HG02973 (cell line): ENCODE data around the gene USE1.
"Not testable (repeated sequence)": the region's sequence is repeated elsewhere in the genome, so short reads cannot be mapped to it uniquely, and the experiment has no call there.

Source experiments
- ATAC-seq: cut with Tn5 transposase; IDR thresholded peaks from one replicate; pipeline ENCODE4 v1.9.1; 2021; ENCODE audit warnings: moderate library complexity; ENCODE audit not compliant: unreplicated experiment

USE1 gene

GRCh38 chr19:17215127-17215971 lies at the start of gene USE1:
Gene USE1, plus strand, starts transcription at chr19:17215357. Its CDS starts 49 bp downstream, at chr19:17215406.
- peak; percentile 63 for ATAC-seq

- ATAC-seq = no peak
Observed at GRCh38 chr19:17165715-17166114, 49.4 kb upstream of the USE1 start.

- no peak for ATAC-seq
Observed at GRCh38 chr19:17170538-17171297, 44.4 kb upstream of the USE1 start.

GRCh38 chr19:17171874-17172273 lies 43.3 kb upstream of the USE1 start:
- ATAC-seq = no peak

GRCh38 chr19:17172624-17173345 lies 42.4 kb upstream of the USE1 start:
- ATAC-seq = no peak

- no peak for ATAC-seq
Observed at GRCh38 chr19:17178291-17178690, 36.9 kb upstream of the USE1 start.

- no peak for ATAC-seq
Observed at GRCh38 chr19:17180997-17181702, 34.0 kb upstream of the USE1 start.

GRCh38 chr19:17183271-17183761 lies 31.8 kb upstream of the USE1 start:
- ATAC-seq = no peak

- ATAC-seq = no peak
Observed at GRCh38 chr19:17183858-17184321, 31.3 kb upstream of the USE1 start.

GRCh38 chr19:17184371-17184841 lies 30.8 kb upstream of the USE1 start:
- no peak for ATAC-seq

- no peak for ATAC-seq
Observed at GRCh38 chr19:17185590-17185989, 29.6 kb upstream of the USE1 start.

- ATAC-seq = not testable (repeated sequence)
Observed at GRCh38 chr19:17191736-17192135, 23.4 kb upstream of the USE1 start.

- no peak for ATAC-seq
Observed at GRCh38 chr19:17192751-17193150, 22.4 kb upstream of the USE1 start.

GRCh38 chr19:17194608-17195007 lies 20.5 kb upstream of the USE1 start:
- ATAC-seq = no peak

- no peak for ATAC-seq
Observed at GRCh38 chr19:17195106-17195505, 20.1 kb upstream of the USE1 start.

GRCh38 chr19:17196610-17197009 lies 18.5 kb upstream of the USE1 start:
- no peak for ATAC-seq

GRCh38 chr19:17197666-17198065 lies 17.5 kb upstream of the USE1 start:
- no peak for ATAC-seq

GRCh38 chr19:17200408-17201079 lies 14.6 kb upstream of the USE1 start:
- ATAC-seq = no peak

- no peak for ATAC-seq
Observed at GRCh38 chr19:17202249-17202648, 12.9 kb upstream of the USE1 start.

GRCh38 chr19:17202713-17203112 lies 12.4 kb upstream of the USE1 start:
- no peak for ATAC-seq
